Measurements from ENCODE around the gene DNAJA3. TPM values are rescaled to one million over a fixed set of nuclear protein-coding genes. Genes with fewer than 3 reads are reported as not detected.

Gene DNAJA3
- total and polyA plus RNA-seq, 12 donors, result 29.0 to 76.7 (median 71.4) TPM

- TF ChIP-seq, protein P1, sequence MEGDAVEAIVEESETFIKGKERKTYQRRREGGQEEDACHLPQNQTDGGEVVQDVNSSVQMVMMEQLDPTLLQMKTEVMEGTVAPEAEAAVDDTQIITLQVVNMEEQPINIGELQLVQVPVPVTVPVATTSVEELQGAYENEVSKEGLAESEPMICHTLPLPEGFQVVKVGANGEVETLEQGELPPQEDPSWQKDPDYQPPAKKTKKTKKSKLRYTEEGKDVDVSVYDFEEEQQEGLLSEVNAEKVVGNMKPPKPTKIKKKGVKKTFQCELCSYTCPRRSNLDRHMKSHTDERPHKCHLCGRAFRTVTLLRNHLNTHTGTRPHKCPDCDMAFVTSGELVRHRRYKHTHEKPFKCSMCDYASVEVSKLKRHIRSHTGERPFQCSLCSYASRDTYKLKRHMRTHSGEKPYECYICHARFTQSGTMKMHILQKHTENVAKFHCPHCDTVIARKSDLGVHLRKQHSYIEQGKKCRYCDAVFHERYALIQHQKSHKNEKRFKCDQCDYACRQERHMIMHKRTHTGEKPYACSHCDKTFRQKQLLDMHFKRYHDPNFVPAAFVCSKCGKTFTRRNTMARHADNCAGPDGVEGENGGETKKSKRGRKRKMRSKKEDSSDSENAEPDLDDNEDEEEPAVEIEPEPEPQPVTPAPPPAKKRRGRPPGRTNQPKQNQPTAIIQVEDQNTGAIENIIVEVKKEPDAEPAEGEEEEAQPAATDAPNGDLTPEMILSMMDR (IDR thresholded peaks at IDR 0.05), result no peak
- Histone ChIP-seq H3K4me3 (no peak overlapping the region), H3K27ac (peak overlapping the region in 8 of 10 donors; percentile 19 to 88 (median 82)), H3K36me3 (peaks cover 0 to 43% (median 7%) of the 10 kb centered on the region in 9 donors), H3K4me1 (peaks cover 32 to 78% (median 60%) of the 10 kb centered on the region in 9 donors), H3K27me3 (no peaks in the 10 kb centered on the region), H3K9me3 (no peaks in the 10 kb centered on the region)
- intact Hi-C loops (cut with DNase I), result no loop called here
- WGBS, 2 donors, result 74 to 82% methylated on average over 12 of the region's 12 CpGs
- ATAC-seq (no peak), DNase-seq (peak in 1 of 2 donors; percentile 18)
Measured at GRCh38 chr16:4377573-4378154, 48.0 kb upstream of the DNAJA3 start.

- Histone ChIP-seq H3K27me3 (no peaks in the 10 kb centered on the region), H3K27ac (peak overlapping the region in 9 of 10 donors; percentile 7 to 87 (median 39)), H3K9me3 (no peaks in the 10 kb centered on the region), H3K4me3 (no peak overlapping the region), H3K4me1 (peaks cover 27 to 75% (median 54%) of the 10 kb centered on the region in 9 donors), H3K36me3 (peaks cover 0 to 48% (median 11%) of the 10 kb centered on the region in 9 donors)
- intact Hi-C loops (cut with DNase I), result no loop called here
- peak in 1 of 2 donors; percentile 56 for DNase-seq
- TF ChIP-seq, protein P1 (IDR thresholded peaks at IDR 0.05), result no peak
- peak in 1 of 8 donors; percentile 30 for ATAC-seq
- WGBS, 2 donors, result 61 to 78% methylated on average over 15 of the region's 15 CpGs
Measured at GRCh38 chr16:4378161-4378666, 47.5 kb upstream of the DNAJA3 start.

DNA sequence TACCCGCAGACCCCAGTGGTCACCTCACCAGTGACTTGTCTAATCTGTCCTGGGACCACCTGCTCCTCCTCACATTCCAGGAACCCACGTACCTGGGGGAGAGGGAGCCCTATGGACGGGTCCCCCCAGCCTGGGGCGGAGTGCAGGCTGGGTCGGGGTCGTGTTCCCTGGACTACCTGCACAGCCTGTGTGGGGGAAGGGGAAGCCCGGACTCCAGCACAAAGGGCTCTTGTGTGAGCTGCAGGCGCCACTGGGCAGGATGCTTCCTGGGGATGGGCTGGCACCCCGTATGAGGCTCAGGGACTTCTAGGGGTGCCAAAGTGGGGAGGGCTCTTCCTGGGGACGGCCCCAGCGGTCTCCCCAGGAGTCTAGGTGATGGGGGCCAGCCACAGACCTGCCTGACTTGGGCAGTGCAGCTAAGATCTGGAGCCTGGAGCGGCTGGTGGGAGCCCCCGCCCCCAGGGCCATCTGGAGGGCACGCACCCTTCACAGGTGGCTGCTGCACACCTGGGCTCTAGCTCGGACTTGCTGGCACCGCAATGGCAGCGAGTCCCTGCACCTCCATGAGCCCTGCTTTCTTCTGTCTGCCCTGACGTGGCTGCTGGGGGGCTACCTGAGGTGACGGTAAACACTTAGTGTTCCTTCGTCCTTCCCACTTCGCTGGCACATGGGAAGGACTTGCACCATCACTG, 46.5 kb upstream of the DNAJA3 start:
- TF ChIP-seq, protein P1 (IDR thresholded peaks at IDR 0.05), result no peak
- Histone ChIP-seq H3K4me3 (no peak overlapping the region), H3K9me3 (no peaks in the 10 kb centered on the region), H3K36me3 (peaks cover 0 to 57% (median 11%) of the 10 kb centered on the region in 9 donors), H3K27me3 (no peaks in the 10 kb centered on the region), H3K27ac (peak overlapping the region in 4 of 10 donors; percentile 79 to 87 (median 84)), H3K4me1 (peaks cover 23 to 74% (median 50%) of the 10 kb centered on the region in 9 donors)
- DNase-seq, result peak in 1 of 2 donors; percentile 13
- intact Hi-C loops (cut with DNase I), result no loop called here
- no peak for ATAC-seq
- 91 to 92% methylated on average over 21 of the region's 21 CpGs for WGBS, 2 donors

DNA sequence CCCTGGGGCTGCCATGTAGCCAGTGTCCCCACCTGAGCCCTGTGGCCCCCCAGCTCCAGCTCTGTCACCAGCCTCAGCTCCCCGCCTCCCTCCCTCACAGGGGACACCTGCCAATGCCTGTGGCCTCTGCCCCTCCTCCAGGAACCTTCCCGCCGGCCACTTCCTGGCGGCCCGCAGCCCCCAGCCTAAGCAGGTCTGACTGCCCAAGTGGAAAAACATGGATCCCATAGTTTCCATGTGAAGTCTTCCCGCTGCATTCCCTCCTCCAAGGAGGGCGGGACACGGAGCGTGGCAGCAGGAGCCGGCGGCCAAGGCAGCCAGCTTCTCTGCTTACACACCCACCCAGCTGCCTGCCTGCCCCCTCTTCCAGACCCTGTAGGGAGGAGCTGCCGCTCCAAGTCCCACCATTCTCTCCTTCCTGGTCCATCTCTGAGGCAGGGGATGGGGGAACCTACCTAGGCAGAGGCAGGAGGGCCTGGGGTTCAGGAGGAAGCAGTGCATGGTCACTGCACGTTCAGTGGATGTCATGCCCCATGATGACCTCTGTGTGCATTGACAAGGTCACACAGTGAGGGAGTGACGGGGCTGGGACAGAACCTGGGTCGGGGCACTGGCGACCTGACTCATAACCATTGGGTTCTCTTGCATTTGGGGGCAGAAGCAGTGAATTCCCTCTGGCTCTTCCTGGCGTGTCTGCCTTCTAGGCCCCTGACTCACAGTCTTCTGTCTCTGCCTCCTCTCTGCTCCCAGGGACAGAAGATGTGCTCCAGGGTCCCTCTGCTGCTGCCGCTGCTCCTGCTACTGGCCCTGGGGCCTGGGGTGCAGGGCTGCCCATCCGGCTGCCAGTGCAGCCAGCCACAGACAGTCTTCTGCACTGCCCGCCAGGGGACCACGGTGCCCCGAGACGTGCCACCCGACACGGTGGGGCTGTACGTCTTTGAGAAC, 45.3 kb upstream of the DNAJA3 start:
- DNase-seq, result peak in 1 of 2 donors; percentile 16
- no peak overlapping the region for H3K4me3 ChIP-seq
- peaks cover 16 to 74% (median 38%) of the 10 kb centered on the region in 9 donors for H3K4me1 ChIP-seq
- intact Hi-C loops (cut with DNase I), result no loop called here
- H3K27me3 ChIP-seq, result no peaks in the 10 kb centered on the region
- no peaks in the 10 kb centered on the region for H3K9me3 ChIP-seq
- TF ChIP-seq, protein P1 (IDR thresholded peaks at IDR 0.05), result no peak
- H3K27ac ChIP-seq, result peak overlapping the region in 2 of 10 donors; percentile 11 to 20
- WGBS, 2 donors, result 77 to 78% methylated on average over 26 of the region's 26 CpGs
- no peak for ATAC-seq
- H3K36me3 ChIP-seq, result peaks cover 0 to 70% (median 11%) of the 10 kb centered on the region in 9 donors

All from heart right ventricle (tissue), 16 donors.